ENCODE results near the gene HERPUD2. TPM values are rescaled to one million over a fixed set of nuclear protein-coding genes. Genes with fewer than 3 reads are reported as not detected.
"Not testable (repeated sequence)": the region's sequence is repeated elsewhere in the genome, so short reads cannot be mapped to it uniquely, and the experiment has no call there.

HERPUD2 gene
- total RNA-seq, 1 donor: 26.5 TPM

- DNase-seq (ENCODE audit: low read depth): no peak
- no peak overlapping the region for H3K4me3 ChIP-seq (ENCODE audit: low read depth, low read length)
- no peak for TF ChIP-seq CTCF (IDR thresholded peaks at IDR 0.05; ENCODE audit: insufficient read depth, low read length)
Observed at GRCh38 chr7:35599061-35599460, 95.9 kb downstream of the HERPUD2 start.

GRCh38 chr7:35596061-35596460 lies 98.9 kb downstream of the HERPUD2 start:
- no peak for TF ChIP-seq CTCF (IDR thresholded peaks at IDR 0.05; ENCODE audit: insufficient read depth, low read length)
- H3K4me3 ChIP-seq (ENCODE audit: low read depth, low read length): no peak overlapping the region
- DNase-seq (ENCODE audit: low read depth): peak; percentile 31

- peak; percentile 15 for TF ChIP-seq CTCF (IDR thresholded peaks at IDR 0.05; ENCODE audit: insufficient read depth, low read length)
- no peak overlapping the region for H3K4me3 ChIP-seq (ENCODE audit: low read depth, low read length)
- DNase-seq (ENCODE audit: low read depth): no peak
Observed at GRCh38 chr7:35593899-35594298, 101.0 kb downstream of the HERPUD2 start.

GRCh38 chr7:35588647-35589046 lies 106.3 kb downstream of the HERPUD2 start:
- no peak overlapping the region for H3K4me3 ChIP-seq (ENCODE audit: low read depth, low read length)
- DNase-seq (ENCODE audit: low read depth): no peak
- no peak for TF ChIP-seq CTCF (IDR thresholded peaks at IDR 0.05; ENCODE audit: insufficient read depth, low read length)

GRCh38 chr7:35584990-35585389 lies 109.9 kb downstream of the HERPUD2 start:
- H3K4me3 ChIP-seq (ENCODE audit: low read depth, low read length): no peak overlapping the region
- DNase-seq (ENCODE audit: low read depth): no peak
- no peak for TF ChIP-seq CTCF (IDR thresholded peaks at IDR 0.05; ENCODE audit: insufficient read depth, low read length)

- H3K4me3 ChIP-seq (ENCODE audit: low read depth, low read length); DNase-seq (ENCODE audit: low read depth): not testable (repeated sequence)
Observed at GRCh38 chr7:35584533-35584932, 110.4 kb downstream of the HERPUD2 start.

Other genes starting within 250 kb of the HERPUD2 start
- gene SEPTIN7, start 105.9 kb upstream of the HERPUD2 start, total RNA-seq (ENCODE audit: low replicate concordance): 351 and 582 TPM in 2 replicates